ENCODE measurements around the gene TMEM212.

DNA sequence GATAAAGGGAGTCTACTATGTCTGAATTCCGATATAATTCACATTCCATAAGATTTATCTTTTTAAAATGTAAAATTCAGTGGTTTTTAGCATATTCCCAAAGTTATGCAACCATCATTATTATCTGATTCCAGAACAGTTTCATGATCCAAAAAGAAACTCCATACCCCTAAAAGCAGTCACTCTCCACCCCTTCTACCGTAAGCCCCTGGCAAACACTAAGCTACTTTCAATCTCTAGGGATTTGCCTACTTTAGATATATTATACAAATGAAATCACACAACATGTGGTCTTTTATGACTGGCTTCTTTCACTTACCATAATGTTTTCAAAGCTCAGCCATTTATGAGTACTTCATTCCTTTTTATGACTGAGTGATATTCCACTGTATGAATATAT, 65.6 kb downstream of the TMEM212 start:
- TF ChIP-seq, protein P1, sequence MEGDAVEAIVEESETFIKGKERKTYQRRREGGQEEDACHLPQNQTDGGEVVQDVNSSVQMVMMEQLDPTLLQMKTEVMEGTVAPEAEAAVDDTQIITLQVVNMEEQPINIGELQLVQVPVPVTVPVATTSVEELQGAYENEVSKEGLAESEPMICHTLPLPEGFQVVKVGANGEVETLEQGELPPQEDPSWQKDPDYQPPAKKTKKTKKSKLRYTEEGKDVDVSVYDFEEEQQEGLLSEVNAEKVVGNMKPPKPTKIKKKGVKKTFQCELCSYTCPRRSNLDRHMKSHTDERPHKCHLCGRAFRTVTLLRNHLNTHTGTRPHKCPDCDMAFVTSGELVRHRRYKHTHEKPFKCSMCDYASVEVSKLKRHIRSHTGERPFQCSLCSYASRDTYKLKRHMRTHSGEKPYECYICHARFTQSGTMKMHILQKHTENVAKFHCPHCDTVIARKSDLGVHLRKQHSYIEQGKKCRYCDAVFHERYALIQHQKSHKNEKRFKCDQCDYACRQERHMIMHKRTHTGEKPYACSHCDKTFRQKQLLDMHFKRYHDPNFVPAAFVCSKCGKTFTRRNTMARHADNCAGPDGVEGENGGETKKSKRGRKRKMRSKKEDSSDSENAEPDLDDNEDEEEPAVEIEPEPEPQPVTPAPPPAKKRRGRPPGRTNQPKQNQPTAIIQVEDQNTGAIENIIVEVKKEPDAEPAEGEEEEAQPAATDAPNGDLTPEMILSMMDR (CRISPR knock-in tag; IDR thresholded peaks at IDR 0.05): no peak
- TF ChIP-seq MXD4 (CRISPR knock-in tag; IDR thresholded peaks at IDR 0.05): no peak
- no peak for TF ChIP-seq ELF4 (CRISPR knock-in tag; IDR thresholded peaks at IDR 0.05; ENCODE audit: borderline replicate concordance)
- TF ChIP-seq, protein P2, sequence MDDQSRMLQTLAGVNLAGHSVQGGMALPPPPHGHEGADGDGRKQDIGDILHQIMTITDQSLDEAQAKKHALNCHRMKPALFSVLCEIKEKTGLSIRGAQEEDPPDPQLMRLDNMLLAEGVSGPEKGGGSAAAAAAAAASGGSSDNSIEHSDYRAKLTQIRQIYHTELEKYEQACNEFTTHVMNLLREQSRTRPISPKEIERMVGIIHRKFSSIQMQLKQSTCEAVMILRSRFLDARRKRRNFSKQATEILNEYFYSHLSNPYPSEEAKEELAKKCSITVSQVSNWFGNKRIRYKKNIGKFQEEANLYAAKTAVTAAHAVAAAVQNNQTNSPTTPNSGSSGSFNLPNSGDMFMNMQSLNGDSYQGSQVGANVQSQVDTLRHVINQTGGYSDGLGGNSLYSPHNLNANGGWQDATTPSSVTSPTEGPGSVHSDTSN (CRISPR knock-in tag; IDR thresholded peaks at IDR 0.05; ENCODE audit: borderline replicate concordance): no peak
- TF ChIP-seq, protein P3, sequence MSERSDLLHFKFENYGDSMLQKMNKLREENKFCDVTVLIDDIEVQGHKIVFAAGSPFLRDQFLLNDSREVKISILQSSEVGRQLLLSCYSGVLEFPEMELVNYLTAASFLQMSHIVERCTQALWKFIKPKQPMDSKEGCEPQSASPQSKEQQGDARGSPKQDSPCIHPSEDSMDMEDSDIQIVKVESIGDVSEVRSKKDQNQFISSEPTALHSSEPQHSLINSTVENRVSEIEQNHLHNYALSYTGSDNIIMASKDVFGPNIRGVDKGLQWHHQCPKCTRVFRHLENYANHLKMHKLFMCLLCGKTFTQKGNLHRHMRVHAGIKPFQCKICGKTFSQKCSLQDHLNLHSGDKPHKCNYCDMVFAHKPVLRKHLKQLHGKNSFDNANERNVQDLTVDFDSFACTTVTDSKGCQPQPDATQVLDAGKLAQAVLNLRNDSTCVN (CRISPR knock-in tag; IDR thresholded peaks at IDR 0.05; ENCODE audit: borderline replicate concordance): no peak
- TF ChIP-seq, protein P4, sequence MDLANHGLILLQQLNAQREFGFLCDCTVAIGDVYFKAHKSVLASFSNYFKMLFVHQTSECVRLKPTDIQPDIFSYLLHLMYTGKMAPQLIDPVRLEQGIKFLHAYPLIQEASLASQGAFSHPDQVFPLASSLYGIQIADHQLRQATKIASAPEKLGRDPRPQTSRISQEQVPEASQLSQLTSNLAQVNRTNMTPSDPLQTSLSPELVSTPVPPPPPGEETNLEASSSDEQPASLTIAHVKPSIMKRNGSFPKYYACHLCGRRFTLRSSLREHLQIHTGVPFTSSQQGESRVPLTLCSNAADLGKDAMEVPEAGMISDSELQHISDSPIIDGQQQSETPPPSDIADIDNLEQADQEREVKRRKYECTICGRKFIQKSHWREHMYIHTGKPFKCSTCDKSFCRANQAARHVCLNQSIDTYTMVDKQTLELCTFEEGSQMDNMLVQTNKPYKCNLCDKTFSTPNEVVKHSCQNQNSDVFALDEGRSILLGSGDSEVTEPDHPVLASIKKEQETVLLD (CRISPR knock-in tag; IDR thresholded peaks at IDR 0.05; ENCODE audit: low read depth): no peak
- TF ChIP-seq MYC (CRISPR knock-in tag; IDR thresholded peaks at IDR 0.05; ENCODE audit: borderline replicate concordance): no peak
- TF ChIP-seq, protein P5, sequence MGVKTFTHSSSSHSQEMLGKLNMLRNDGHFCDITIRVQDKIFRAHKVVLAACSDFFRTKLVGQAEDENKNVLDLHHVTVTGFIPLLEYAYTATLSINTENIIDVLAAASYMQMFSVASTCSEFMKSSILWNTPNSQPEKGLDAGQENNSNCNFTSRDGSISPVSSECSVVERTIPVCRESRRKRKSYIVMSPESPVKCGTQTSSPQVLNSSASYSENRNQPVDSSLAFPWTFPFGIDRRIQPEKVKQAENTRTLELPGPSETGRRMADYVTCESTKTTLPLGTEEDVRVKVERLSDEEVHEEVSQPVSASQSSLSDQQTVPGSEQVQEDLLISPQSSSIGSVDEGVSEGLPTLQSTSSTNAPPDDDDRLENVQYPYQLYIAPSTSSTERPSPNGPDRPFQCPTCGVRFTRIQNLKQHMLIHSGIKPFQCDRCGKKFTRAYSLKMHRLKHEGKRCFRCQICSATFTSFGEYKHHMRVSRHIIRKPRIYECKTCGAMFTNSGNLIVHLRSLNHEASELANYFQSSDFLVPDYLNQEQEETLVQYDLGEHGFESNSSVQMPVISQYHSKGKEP (CRISPR knock-in tag; IDR thresholded peaks at IDR 0.05): no peak
- no peak for TF ChIP-seq NCOA5 (CRISPR knock-in tag; IDR thresholded peaks at IDR 0.05)
- TF ChIP-seq, protein P6, sequence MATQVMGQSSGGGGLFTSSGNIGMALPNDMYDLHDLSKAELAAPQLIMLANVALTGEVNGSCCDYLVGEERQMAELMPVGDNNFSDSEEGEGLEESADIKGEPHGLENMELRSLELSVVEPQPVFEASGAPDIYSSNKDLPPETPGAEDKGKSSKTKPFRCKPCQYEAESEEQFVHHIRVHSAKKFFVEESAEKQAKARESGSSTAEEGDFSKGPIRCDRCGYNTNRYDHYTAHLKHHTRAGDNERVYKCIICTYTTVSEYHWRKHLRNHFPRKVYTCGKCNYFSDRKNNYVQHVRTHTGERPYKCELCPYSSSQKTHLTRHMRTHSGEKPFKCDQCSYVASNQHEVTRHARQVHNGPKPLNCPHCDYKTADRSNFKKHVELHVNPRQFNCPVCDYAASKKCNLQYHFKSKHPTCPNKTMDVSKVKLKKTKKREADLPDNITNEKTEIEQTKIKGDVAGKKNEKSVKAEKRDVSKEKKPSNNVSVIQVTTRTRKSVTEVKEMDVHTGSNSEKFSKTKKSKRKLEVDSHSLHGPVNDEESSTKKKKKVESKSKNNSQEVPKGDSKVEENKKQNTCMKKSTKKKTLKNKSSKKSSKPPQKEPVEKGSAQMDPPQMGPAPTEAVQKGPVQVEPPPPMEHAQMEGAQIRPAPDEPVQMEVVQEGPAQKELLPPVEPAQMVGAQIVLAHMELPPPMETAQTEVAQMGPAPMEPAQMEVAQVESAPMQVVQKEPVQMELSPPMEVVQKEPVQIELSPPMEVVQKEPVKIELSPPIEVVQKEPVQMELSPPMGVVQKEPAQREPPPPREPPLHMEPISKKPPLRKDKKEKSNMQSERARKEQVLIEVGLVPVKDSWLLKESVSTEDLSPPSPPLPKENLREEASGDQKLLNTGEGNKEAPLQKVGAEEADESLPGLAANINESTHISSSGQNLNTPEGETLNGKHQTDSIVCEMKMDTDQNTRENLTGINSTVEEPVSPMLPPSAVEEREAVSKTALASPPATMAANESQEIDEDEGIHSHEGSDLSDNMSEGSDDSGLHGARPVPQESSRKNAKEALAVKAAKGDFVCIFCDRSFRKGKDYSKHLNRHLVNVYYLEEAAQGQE (IDR thresholded peaks at IDR 0.05; ENCODE audit: borderline replicate concordance in 1 of 2, low read depth in 1 of 2, low read length in 2 of 2): no peak
- TF ChIP-seq, protein P7, sequence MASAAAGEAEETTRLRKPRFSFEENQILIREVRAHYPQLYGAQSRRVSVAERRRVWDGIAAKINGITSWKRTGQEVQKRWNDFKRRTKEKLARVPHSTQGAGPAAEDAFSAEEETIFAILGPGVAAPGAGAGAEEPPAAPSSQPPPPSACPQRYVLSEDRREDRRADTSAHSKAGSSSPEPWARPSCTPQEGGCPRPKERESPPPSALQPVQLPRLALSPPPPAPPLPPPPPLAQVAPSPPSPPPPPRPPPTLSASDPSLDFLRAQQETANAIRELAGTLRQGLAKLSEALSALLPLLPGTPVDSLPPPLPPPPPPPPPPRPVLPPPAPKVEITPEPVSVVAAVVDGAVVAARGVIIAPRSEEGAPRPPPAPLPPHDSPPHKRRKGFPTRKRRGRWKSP (CRISPR knock-in tag; IDR thresholded peaks at IDR 0.05): no peak
- TF ChIP-seq ZMYM3 (CRISPR knock-in tag; IDR thresholded peaks at IDR 0.05): no peak
- TF ChIP-seq, protein P8, sequence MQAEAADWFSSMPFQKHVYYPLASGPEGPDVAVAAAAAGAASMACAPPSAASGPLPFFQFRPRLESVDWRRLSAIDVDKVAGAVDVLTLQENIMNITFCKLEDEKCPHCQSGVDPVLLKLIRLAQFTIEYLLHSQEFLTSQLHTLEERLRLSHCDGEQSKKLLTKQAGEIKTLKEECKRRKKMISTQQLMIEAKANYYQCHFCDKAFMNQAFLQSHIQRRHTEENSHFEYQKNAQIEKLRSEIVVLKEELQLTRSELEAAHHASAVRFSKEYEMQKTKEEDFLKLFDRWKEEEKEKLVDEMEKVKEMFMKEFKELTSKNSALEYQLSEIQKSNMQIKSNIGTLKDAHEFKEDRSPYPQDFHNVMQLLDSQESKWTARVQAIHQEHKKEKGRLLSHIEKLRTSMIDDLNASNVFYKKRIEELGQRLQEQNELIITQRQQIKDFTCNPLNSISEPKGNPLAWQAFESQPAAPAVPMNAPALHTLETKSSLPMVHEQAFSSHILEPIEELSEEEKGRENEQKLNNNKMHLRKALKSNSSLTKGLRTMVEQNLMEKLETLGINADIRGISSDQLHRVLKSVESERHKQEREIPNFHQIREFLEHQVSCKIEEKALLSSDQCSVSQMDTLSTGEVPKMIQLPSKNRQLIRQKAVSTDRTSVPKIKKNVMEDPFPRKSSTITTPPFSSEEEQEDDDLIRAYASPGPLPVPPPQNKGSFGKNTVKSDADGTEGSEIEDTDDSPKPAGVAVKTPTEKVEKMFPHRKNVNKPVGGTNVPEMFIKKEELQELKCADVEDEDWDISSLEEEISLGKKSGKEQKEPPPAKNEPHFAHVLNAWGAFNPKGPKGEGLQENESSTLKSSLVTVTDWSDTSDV (CRISPR knock-in tag; IDR thresholded peaks at IDR 0.05): no peak

Measured in HepG2 (cell line).